HepG2 (cell line): ENCODE results near the gene STAT5A. TPM values are rescaled to one million over a fixed set of nuclear protein-coding genes. Genes with fewer than 3 reads are reported as not detected.
A peak's percentile ranks its signal among the peaks of the same experiment; 100 is the strongest.

Experiments
- ATAC-seq: fragments of 200-7000 bp; cut with Tn5 transposase; 3 replicates; pipeline ENCODE4 v1.9.1; 2020; ENCODE audit warnings: mild to moderate bottlenecking, moderate library complexity
- BruUV-seq: library from RNA; stranded (reverse); fragments of 400-500 nt; replicated peaks from 2 replicates; lab custom pipeline; 2021; lab: Mats Ljungman, UMichigan
- CTCF ChIA-PET: fragments of 300-600 bp; formaldehyde crosslinking; extraction: SDS; loops from one replicate; lab custom pipeline; 2021; ENCODE audit warnings: low total read pairs, inconsistent platforms, low intra/inter-chr PET ratio; lab: Yijun Ruan, JAX
- POLR2A ChIA-PET: fragments of 350-600 bp; sonication (Branson Sonifier 250); formaldehyde crosslinking; loops from one replicate; lab custom pipeline; 2020; ENCODE audit warnings: antibody characterized with exemption, inconsistent platforms; lab: Yijun Ruan, JAX
- DNase-seq: peaks from one replicate; pipeline ENCODE4 v3.0.0-alpha.2; 2015; ENCODE audit warnings: low spot score
- FAIRE-seq: peaks from 3 replicates; lab custom pipeline; 2011; peaks lifted over from hg19 to GRCh38; lab: Jason Lieb, UNC
- H2AFZ ChIP-seq: one replicate; pipeline ENCODE4 v1.6.1; 2011; ENCODE audit warnings: low read length, inconsistent platforms
- H3K27ac ChIP-seq: fragments of 300-600 bp; 3 replicates; pipeline ENCODE4 v1.8.0; 2011; ENCODE audit warnings: mixed run types, mild to moderate bottlenecking, mixed read lengths, low read length, inconsistent platforms; ENCODE audit not compliant: insufficient read depth; ENCODE audit errors: extremely low read length
- H3K27me3 ChIP-seq, 2 experiments: fragments of 200-600 bp in 1 of 2; 2 replicates in 1 of 2; 3 replicates in 1 of 2; pipeline versions ENCODE4 v1.6.0 to v1.8.0; 2011; ENCODE audit warnings: low read length in 2 of 2, mild to moderate bottlenecking in 2 of 2, moderate library complexity in 2 of 2, inconsistent platforms in 1 of 2; ENCODE audit not compliant: insufficient read depth in 2 of 2, control insufficient read depth in 1 of 2
- H3K36me3 ChIP-seq, 2 experiments: fragments of 200-600 bp in 1 of 2; replicated peaks in 1 of 2; 2 replicates in 1 of 2; 3 replicates in 1 of 2; pipeline versions ENCODE4 v1.5.1 to v1.8.0; 2011; ENCODE audit warnings: low read length in 2 of 2, inconsistent platforms in 1 of 2; ENCODE audit not compliant: insufficient read depth in 2 of 2, control insufficient read depth in 1 of 2
- H3K4me1 ChIP-seq: 2 replicates; pipeline ENCODE4 v1.5.1; 2012; ENCODE audit warnings: low read length, inconsistent platforms; ENCODE audit not compliant: insufficient read depth
- H3K4me2 ChIP-seq: 2 replicates; pipeline ENCODE4 v1.6.0; 2011; ENCODE audit warnings: low read depth, low read length, inconsistent platforms
- H3K4me3 ChIP-seq, 3 experiments: fragments of 200-600 bp in 1 of 3; sonication (generic), shearing (Covaris generic) in 1 of 3; replicated peaks in 1 of 3; 2 replicates each; pipeline ENCODE4 v1.5.1; 2011 to 2016; ENCODE audit warnings: low read length in 3 of 3, inconsistent platforms in 2 of 3, low read depth in 2 of 3, mild to moderate bottlenecking in 2 of 3, control low read depth in 1 of 3, mixed read lengths in 1 of 3; ENCODE audit not compliant: insufficient read depth in 1 of 3
- H3K79me2 ChIP-seq: one replicate; pipeline ENCODE4 v1.6.1; 2011; ENCODE audit warnings: low read length, inconsistent platforms; ENCODE audit not compliant: insufficient read depth
- H3K9ac ChIP-seq: 2 replicates; pipeline ENCODE4 v1.6.0; 2011; ENCODE audit warnings: mild to moderate bottlenecking, low read depth, low read length, inconsistent platforms; ENCODE audit not compliant: insufficient read depth
- H3K9me3 ChIP-seq: 2 replicates; pipeline ENCODE4 v1.5.1; 2012; ENCODE audit warnings: mild to moderate bottlenecking, low read length
- H4K20me1 ChIP-seq: 2 replicates; pipeline ENCODE4 v1.6.0; 2011; ENCODE audit warnings: inconsistent platforms, mild to moderate bottlenecking, low read length, moderate library complexity; ENCODE audit not compliant: insufficient read depth
- ARNT2 ChIP-seq: sonication (generic); formaldehyde crosslinking; IDR thresholded peaks from 2 replicates; pipeline ENCODE4 v1.8.0; 2022; ENCODE audit warnings: mild to moderate bottlenecking, low read depth, missing genetic modification reagents, moderate library complexity
- ATF7-NPFF ChIP-seq: sonication (generic); formaldehyde crosslinking; IDR thresholded peaks from 2 replicates; pipeline ENCODE4 v1.8.1; 2023; ENCODE audit warnings: mild to moderate bottlenecking, low read depth, missing genetic modification reagents, moderate library complexity
- ETV5 ChIP-seq: IDR thresholded peaks from 2 replicates; pipeline ENCODE4 v1.6.1; 2018; ENCODE audit warnings: missing biosample characterization, missing genetic modification reagents, inconsistent platforms, borderline replicate concordance
- GZF1 ChIP-seq: sonication (generic); formaldehyde crosslinking; IDR thresholded peaks from 2 replicates; pipeline ENCODE4 v1.5.1; 2020; ENCODE audit warnings: mild to moderate bottlenecking, missing genetic modification reagents
- HIC2 ChIP-seq: sonication (generic); formaldehyde crosslinking; IDR thresholded peaks from 2 replicates; pipeline ENCODE4 v1.9.0; 2022; ENCODE audit warnings: low read depth, missing genetic modification reagents
- NFKBIZ ChIP-seq: IDR thresholded peaks from 2 replicates; pipeline ENCODE4 v1.6.1; 2018; ENCODE audit warnings: missing genetic modification reagents, missing compliant biosample characterization
- POLR2A ChIP-seq, 2 experiments: IDR thresholded peaks; 2 replicates each; pipeline ENCODE4 v1.6.1; 2011; ENCODE audit warnings: low read depth in 2 of 2, low read length in 2 of 2, mild to moderate bottlenecking in 1 of 2, moderate library complexity in 1 of 2; ENCODE audit not compliant: insufficient read depth in 1 of 2
- ZBTB7A ChIP-seq: sonication (generic); formaldehyde crosslinking; IDR thresholded peaks from 2 replicates; pipeline ENCODE4 v1.8.0; 2022; ENCODE audit warnings: mild to moderate bottlenecking, missing genetic modification reagents
- ZNF12 ChIP-seq: sonication (generic); formaldehyde crosslinking; IDR thresholded peaks from 2 replicates; pipeline ENCODE4 v1.5.0; 2020; ENCODE audit warnings: missing genetic modification reagents
- ZNF282 ChIP-seq: fragments of 450-650 bp; IDR thresholded peaks from 2 replicates; pipeline ENCODE4 v1.6.1; 2018; ENCODE audit not compliant: partially characterized antibody
- ZNF33B ChIP-seq: sonication (generic); formaldehyde crosslinking; IDR thresholded peaks from 2 replicates; pipeline ENCODE4 v1.5.1; 2020; ENCODE audit warnings: mild to moderate bottlenecking, missing genetic modification reagents
- ZNF552 ChIP-seq: sonication (generic); formaldehyde crosslinking; IDR thresholded peaks from 2 replicates; pipeline ENCODE4 v1.9.0; 2022; ENCODE audit warnings: missing genetic modification reagents, mild to moderate bottlenecking, borderline replicate concordance
- ZNF615 ChIP-seq: sonication (generic); formaldehyde crosslinking; IDR thresholded peaks from 2 replicates; pipeline ENCODE4 v1.5.0; 2020; ENCODE audit warnings: mild to moderate bottlenecking, missing genetic modification reagents, borderline replicate concordance
- ZSCAN12 ChIP-seq: sonication (generic); formaldehyde crosslinking; IDR thresholded peaks from 2 replicates; pipeline ENCODE4 v1.9.0; 2021; ENCODE audit warnings: mild to moderate bottlenecking, missing genetic modification reagents
- WGBS: methylation state at CpG from one replicate; pipeline ENCODE4 v1.1.6; 2017; ENCODE audit warnings: low lambda C conversion rate; 5-methylcytosine and 5-hydroxymethylcytosine counted together
- in situ Hi-C: cut with HindIII; loops from 2 replicates; pipeline ENCODE4 v1.10.0; 2017; ENCODE audit warnings: low pct_unique_long_range_greater_than_20kb; ENCODE audit not compliant: extremely low pct_ligation_motif_present
- intact Hi-C: fragments of 100-400 bp; cut with micrococcal nuclease; formaldehyde crosslinking; loops from one replicate; pipeline ENCODE4 v1.10.0; 2022; ENCODE audit not compliant: unreplicated experiment
- polyA plus RNA-seq, 8 experiments: library from polyadenylated mRNA; depleted of rRNA in 3 of 8; stranded (reverse) in 7 of 8; unstranded in 1 of 8; fragments of >200 nt; fragmentation: Illumina TruSeq in 4 of 8; extraction: Trizol in 4 of 8; gene quantifications; 2 replicates each; pipeline versions ENCODE4 v1.2.1 to v1.2.3, GENCODE V29; 2011 to 2016; ENCODE audit warnings: low read depth in 4 of 8, missing spikeins in 1 of 8, mixed read lengths in 1 of 8; ENCODE audit not compliant: insufficient read depth in 1 of 8
- total RNA-seq, 5 experiments: library from RNA; depleted of rRNA; stranded (reverse); fragments of >200 nt; fragmentation: Illumina TruSeq; extraction: Trizol; gene quantifications; 2 replicates each; pipeline ENCODE4 v1.2.3, GENCODE V29; 2016; ENCODE audit warnings: low read depth in 1 of 5
- TF ChIP-seq, protein P1 (sequence below): IDR thresholded peaks from 2 replicates; pipeline ENCODE4 v1.6.1; 2016; ENCODE audit warnings: missing compliant biosample characterization, missing genetic modification reagents, borderline replicate concordance
- TF ChIP-seq, protein P2 (sequence below): sonication (generic); formaldehyde crosslinking; IDR thresholded peaks from 2 replicates; pipeline ENCODE4 v1.4.0; 2020; ENCODE audit warnings: missing genetic modification reagents
- TF ChIP-seq, protein P3 (sequence below): sonication (generic); formaldehyde crosslinking; IDR thresholded peaks from 2 replicates; pipeline ENCODE4 v1.5.0; 2020; ENCODE audit warnings: missing genetic modification reagents

The STAT5A gene
- total and polyA plus RNA-seq, 2 of the 13 experiments (the other 11 are each of a cell fraction or from before 2014, with no cell fraction given), result 1.4 to 4.1 TPM

GRCh38 chr17:42321555-42321954 is 33.3 kb downstream of the STAT5A start:
- FAIRE-seq, result no peak
- no peak overlapping the region for H3K4me3 ChIP-seq
- no peak overlapping the region for H2AFZ ChIP-seq
- no peak overlapping the region for H3K4me2 ChIP-seq
- ATAC-seq, result no peak
- H3K36me3 ChIP-seq, result peaks cover 20 to 69% of the 10 kb centered on the region in 2 experiments
- H3K4me1 ChIP-seq, result peaks cover 17% of the 10 kb centered on the region
- ChIA-PET CTCF (interaction anchor here (2.1 to 5.9 kb wide), 5 partner anchors 77 to 205 kb away, joined by 8 to 163 read pairs (median 18); no protein-coding TSS in a partner anchor), POLR2A (interaction anchor here (1.2 kb wide), 1 partner anchor 9 kb away, joined by 5 read pairs; no protein-coding TSS in a partner anchor)
- no peaks in the 10 kb centered on the region for H3K9me3 ChIP-seq
- no peak overlapping the region for H3K27ac ChIP-seq
- BruUV-seq, result TSS peak; percentile 35
- intact Hi-C loops, result no loop called here
- peaks cover 5% of the 10 kb centered on the region; the same call in 1 of the 2 replicates for H4K20me1 ChIP-seq
- WGBS, result 98% methylated on average over 4 of the region's 4 CpGs
- in situ Hi-C loops, result loop anchor here (5.0 kb wide), 2 partner anchors 81 to 201 kb away; no protein-coding TSS in a partner anchor
- DNase-seq, result no peak
- H3K27me3 ChIP-seq, result no peaks in the 10 kb centered on the region
- H3K9ac ChIP-seq, result no peak overlapping the region
- H3K79me2 ChIP-seq, result no peaks in the 10 kb centered on the region
- no peak for TF ChIP-seq ZNF615 (CRISPR knock-in tag)
- TF ChIP-seq ETV5, result no peak
- TF ChIP-seq, protein P1, sequence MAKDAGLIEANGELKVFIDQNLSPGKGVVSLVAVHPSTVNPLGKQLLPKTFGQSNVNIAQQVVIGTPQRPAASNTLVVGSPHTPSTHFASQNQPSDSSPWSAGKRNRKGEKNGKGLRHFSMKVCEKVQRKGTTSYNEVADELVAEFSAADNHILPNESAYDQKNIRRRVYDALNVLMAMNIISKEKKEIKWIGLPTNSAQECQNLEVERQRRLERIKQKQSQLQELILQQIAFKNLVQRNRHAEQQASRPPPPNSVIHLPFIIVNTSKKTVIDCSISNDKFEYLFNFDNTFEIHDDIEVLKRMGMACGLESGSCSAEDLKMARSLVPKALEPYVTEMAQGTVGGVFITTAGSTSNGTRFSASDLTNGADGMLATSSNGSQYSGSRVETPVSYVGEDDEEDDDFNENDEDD (CRISPR knock-in tag), result no peak
- no peak for TF ChIP-seq ARNT2 (CRISPR knock-in tag)
- TF ChIP-seq ZBTB7A, result no peak
- no peak for TF ChIP-seq NFKBIZ (CRISPR knock-in tag)
- TF ChIP-seq, protein P2, sequence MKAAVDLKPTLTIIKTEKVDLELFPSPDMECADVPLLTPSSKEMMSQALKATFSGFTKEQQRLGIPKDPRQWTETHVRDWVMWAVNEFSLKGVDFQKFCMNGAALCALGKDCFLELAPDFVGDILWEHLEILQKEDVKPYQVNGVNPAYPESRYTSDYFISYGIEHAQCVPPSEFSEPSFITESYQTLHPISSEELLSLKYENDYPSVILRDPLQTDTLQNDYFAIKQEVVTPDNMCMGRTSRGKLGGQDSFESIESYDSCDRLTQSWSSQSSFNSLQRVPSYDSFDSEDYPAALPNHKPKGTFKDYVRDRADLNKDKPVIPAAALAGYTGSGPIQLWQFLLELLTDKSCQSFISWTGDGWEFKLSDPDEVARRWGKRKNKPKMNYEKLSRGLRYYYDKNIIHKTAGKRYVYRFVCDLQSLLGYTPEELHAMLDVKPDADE (CRISPR knock-in tag), result no peak
- TF ChIP-seq POLR2A (IDR thresholded peaks at IDR 0.05; ENCODE audit: insufficient read depth in 1 of 2, low read depth in 2 of 2, low read length in 2 of 2), result no peak
- TF ChIP-seq, protein P3, sequence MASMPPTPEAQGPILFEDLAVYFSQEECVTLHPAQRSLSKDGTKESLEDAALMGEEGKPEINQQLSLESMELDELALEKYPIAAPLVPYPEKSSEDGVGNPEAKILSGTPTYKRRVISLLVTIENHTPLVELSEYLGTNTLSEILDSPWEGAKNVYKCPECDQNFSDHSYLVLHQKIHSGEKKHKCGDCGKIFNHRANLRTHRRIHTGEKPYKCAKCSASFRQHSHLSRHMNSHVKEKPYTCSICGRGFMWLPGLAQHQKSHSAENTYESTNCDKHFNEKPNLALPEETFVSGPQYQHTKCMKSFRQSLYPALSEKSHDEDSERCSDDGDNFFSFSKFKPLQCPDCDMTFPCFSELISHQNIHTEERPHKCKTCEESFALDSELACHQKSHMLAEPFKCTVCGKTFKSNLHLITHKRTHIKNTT, result no peak
- TF ChIP-seq ZNF12 (CRISPR knock-in tag), result no peak
- no peak for TF ChIP-seq ZSCAN12
- TF ChIP-seq ATF7-NPFF, result no peak
- TF ChIP-seq ZNF552 (CRISPR knock-in tag), result no peak
- no peak for TF ChIP-seq ZNF282
- no peak for TF ChIP-seq GZF1 (CRISPR knock-in tag)
- no peak for TF ChIP-seq ZNF33B (CRISPR knock-in tag)
- TF ChIP-seq HIC2, result no peak
